GM12872 (cell line): Measurements from ENCODE around the gene AUTS2.

Experiments
- TF ChIP-seq, protein P1 (sequence below): IDR thresholded peaks from 3 replicates; pipeline ENCODE4 v1.5.1; 2011; ENCODE audit warnings: low read depth, mild to moderate bottlenecking, low read length, moderate library complexity; ENCODE audit not compliant: insufficient read depth

The AUTS2 gene

GRCh38 chr7:70655694-70656093 is 1057.4 kb downstream of the AUTS2 start:
- TF ChIP-seq, protein P1, sequence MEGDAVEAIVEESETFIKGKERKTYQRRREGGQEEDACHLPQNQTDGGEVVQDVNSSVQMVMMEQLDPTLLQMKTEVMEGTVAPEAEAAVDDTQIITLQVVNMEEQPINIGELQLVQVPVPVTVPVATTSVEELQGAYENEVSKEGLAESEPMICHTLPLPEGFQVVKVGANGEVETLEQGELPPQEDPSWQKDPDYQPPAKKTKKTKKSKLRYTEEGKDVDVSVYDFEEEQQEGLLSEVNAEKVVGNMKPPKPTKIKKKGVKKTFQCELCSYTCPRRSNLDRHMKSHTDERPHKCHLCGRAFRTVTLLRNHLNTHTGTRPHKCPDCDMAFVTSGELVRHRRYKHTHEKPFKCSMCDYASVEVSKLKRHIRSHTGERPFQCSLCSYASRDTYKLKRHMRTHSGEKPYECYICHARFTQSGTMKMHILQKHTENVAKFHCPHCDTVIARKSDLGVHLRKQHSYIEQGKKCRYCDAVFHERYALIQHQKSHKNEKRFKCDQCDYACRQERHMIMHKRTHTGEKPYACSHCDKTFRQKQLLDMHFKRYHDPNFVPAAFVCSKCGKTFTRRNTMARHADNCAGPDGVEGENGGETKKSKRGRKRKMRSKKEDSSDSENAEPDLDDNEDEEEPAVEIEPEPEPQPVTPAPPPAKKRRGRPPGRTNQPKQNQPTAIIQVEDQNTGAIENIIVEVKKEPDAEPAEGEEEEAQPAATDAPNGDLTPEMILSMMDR, result no peak

GRCh38 chr7:70657571-70657970 is 1059.3 kb downstream of the AUTS2 start:
- TF ChIP-seq, protein P1, result no peak

- TF ChIP-seq, protein P1, result no peak
Measured at GRCh38 chr7:70657989-70658632, 1059.8 kb downstream of the AUTS2 start.

- TF ChIP-seq, protein P1, result no peak
Measured at GRCh38 chr7:70659263-70659662, 1061.0 kb downstream of the AUTS2 start.

DNA sequence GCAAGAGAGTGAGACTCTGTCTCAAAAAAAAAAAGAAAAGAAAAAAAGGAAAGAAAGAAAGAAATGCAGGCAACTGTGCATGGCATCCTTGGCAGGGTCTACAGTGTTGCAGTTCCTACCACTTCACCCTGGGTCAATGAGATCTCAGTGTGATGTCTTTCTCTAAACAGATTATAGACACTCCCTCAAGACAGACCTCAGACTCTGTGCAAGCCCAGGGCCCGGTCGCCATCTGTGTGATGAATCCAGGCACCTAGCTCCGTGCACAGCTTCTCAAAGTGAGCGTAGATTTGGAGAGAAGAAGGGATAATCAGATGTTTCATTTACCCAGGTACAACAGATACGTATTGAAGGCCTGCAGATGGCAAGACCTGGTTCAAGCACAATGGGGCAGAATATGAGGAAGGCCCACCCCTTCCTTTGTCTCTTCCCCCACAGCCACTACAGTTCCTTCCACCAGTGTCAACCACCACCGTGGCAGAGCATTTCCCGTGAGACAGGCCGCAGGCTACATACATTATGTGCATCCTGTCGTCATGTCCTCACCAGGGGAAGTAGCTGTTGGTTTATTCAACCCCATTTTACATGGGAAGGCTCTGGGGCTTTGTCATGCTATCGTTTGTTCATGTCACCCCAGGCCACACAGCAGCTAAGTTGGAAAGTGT is 1062.0 kb downstream of the AUTS2 start:
- TF ChIP-seq, protein P1, result no peak

GRCh38 chr7:70660819-70661191 is 1062.5 kb downstream of the AUTS2 start:
- TF ChIP-seq, protein P1, result no peak

DNA sequence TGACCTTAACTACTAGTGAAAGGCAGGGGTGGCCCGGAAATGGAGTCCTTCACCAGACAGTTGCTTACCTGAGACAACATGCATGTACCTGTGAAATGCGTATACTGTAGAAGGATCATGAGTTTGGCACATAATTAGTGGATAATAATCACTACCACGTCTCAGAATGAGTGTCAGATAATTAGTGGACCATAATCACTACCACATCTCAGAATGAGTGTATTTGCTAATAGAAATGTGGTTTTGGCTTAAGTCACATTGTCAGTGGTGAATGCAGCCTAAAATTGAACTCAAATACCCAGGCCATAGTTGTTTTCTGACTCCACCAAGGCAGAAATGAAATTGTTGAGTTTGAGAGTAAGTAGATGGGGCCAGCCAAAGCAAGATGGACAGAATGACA is 1065.4 kb downstream of the AUTS2 start:
- TF ChIP-seq, protein P1, result no peak
